ENCODE results near the gene RANBP3L. TPM values are rescaled to one million over a fixed set of nuclear protein-coding genes. Genes with fewer than 3 reads are reported as not detected.
A peak's percentile ranks its signal among the peaks of the same experiment; 100 is the strongest.

Gene RANBP3L
- total RNA-seq, 2 donors from 2014 or later, result 17.7 to 21.2 TPM

DNA sequence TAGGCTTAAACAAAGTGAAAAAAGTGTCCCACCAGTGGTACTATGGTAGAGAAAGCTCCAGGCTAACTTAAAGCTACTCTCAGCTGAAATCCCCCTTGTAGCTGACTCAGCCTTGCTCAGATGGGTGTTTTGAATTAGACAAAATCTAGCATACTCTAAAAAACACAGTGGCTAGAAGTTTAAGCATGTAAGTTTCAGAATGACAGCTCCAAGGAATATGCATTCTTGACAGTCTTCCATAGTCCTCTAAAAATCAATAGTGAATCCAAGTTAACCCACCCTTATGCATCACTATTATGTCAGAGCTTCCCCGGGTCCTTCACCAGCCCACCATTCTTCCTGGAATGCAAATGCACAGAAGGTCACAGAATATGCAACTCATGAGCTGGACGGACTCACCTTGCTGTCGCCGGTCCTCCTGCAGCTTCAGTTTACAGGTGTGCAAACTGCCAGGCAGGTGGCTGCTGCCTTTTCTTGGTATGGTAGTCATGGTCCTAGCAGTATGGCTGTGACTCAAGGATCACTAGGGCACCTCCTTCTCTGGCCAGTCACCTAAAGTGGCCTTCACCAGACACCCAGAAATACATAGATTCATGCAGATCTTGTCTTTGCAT, 668 bp downstream of the RANBP3L start:
- intact Hi-C loops (cut with DNase I), result loop anchor here (5.0 kb wide), 2 partner anchors 34 to 124 kb away; no protein-coding TSS in a partner anchor
- H3K27me3 ChIP-seq (replicated peaks; ENCODE audit: insufficient read depth), result no peaks in the 10 kb centered on the region
- H3K27ac ChIP-seq, result peak overlapping the region; percentile 77 to 84
- peak; percentile 19 for DNase-seq (ENCODE audit: low spot score)
- H3K36me3 ChIP-seq, result no peaks in the 10 kb centered on the region
- no peak for TF ChIP-seq POLR2AphosphoS5 (IDR thresholded peaks at IDR 0.05)
- TF ChIP-seq, protein P1, sequence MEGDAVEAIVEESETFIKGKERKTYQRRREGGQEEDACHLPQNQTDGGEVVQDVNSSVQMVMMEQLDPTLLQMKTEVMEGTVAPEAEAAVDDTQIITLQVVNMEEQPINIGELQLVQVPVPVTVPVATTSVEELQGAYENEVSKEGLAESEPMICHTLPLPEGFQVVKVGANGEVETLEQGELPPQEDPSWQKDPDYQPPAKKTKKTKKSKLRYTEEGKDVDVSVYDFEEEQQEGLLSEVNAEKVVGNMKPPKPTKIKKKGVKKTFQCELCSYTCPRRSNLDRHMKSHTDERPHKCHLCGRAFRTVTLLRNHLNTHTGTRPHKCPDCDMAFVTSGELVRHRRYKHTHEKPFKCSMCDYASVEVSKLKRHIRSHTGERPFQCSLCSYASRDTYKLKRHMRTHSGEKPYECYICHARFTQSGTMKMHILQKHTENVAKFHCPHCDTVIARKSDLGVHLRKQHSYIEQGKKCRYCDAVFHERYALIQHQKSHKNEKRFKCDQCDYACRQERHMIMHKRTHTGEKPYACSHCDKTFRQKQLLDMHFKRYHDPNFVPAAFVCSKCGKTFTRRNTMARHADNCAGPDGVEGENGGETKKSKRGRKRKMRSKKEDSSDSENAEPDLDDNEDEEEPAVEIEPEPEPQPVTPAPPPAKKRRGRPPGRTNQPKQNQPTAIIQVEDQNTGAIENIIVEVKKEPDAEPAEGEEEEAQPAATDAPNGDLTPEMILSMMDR (IDR thresholded peaks at IDR 0.05), result no peak
- no peak for TF ChIP-seq POLR2A (IDR thresholded peaks at IDR 0.05)
- no peaks in the 10 kb centered on the region for H3K4me1 ChIP-seq (replicated peaks)
- H3K9me3 ChIP-seq, result no peaks in the 10 kb centered on the region
- 14% methylated on average over 3 of the region's 4 CpGs for WGBS
- H3K4me3 ChIP-seq, result peak overlapping the region; percentile 19 to 35

DNA sequence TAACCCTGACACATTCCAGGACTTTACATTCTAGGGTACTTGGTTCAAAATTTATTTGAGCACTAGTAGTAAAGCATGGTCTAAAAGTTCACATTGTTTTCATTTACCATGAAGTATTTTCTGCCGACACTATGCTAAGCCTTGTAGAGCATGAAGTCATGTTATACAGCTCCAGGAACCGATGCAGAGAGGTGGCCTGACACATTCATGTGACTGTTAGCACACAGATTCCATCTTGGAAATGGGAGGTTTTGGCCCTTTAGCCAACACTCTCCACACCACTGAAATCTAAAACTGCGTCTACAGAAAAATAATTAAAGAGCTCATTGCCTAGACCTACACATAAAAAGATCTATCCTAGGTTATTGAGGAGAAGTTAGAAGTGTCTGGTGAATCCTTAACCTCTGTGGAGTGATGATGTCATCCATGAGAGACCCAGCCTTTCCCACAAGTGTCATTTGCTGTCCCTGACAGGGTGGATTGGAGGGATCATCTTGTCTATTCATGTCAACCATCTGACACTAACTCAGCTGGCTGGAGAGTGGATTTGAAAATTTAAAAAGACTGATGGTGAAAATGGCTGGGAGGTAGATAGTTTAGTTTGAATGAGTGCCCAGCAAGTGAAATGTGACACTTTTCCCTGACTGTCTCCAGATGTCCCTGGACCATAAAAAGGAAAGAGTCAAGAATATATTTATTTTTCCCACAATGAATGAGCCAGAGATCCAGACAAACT, 1.3 kb downstream of the RANBP3L start:
- H3K27ac ChIP-seq, result peak overlapping the region; percentile 77 to 84
- intact Hi-C loops (cut with DNase I), result loop anchor here (5.0 kb wide), 2 partner anchors 33 to 123 kb away; no protein-coding TSS in a partner anchor

DNA sequence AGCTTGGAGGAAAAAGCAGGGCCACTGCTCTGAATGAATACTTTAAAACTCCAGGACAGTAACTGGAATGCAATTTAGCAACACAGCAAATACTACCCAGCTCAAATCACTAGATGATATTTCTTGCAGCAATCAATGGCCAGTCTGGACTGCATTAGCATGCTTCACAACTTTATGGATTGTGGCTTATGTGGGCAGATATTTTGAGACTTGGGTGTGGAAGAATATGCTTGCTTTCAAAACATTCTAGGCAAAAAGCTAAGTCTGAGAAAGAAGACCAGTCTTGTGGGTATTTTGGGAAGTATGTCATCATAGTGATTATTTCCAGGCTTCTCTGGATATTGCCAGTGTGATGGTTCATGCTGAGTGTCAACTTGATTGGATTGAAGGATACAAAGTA, 3.1 kb downstream of the RANBP3L start:
- no peak overlapping the region for H3K4me3 ChIP-seq
- DNase-seq (ENCODE audit: low spot score), result no peak
- intact Hi-C loops (cut with DNase I), result no loop called here
- TF ChIP-seq POLR2AphosphoS5 (IDR thresholded peaks at IDR 0.05), result no peak
- TF ChIP-seq, protein P1 (IDR thresholded peaks at IDR 0.05), result no peak
- TF ChIP-seq POLR2A (IDR thresholded peaks at IDR 0.05), result no peak
- no peak overlapping the region for H3K27ac ChIP-seq
- H3K9me3 ChIP-seq, result no peaks in the 10 kb centered on the region
- no peaks in the 10 kb centered on the region for H3K27me3 ChIP-seq (replicated peaks; ENCODE audit: insufficient read depth)
- no peaks in the 10 kb centered on the region for H3K36me3 ChIP-seq
- no peaks in the 10 kb centered on the region for H3K4me1 ChIP-seq (replicated peaks)

More for the DNA sequence above, 1.3 kb downstream of the RANBP3L start:
- Histone ChIP-seq H3K4me3 (peak overlapping the region; percentile 19 to 35), H3K27me3 (replicated peaks; ENCODE audit: insufficient read depth) (no peaks in the 10 kb centered on the region), H3K4me1 (replicated peaks) (no peaks in the 10 kb centered on the region), H3K36me3 (no peaks in the 10 kb centered on the region), H3K9me3 (no peaks in the 10 kb centered on the region)
- peak; percentile 14 for DNase-seq (ENCODE audit: low spot score)
- TF ChIP-seq POLR2A (IDR thresholded peaks at IDR 0.05), result no peak
- TF ChIP-seq, protein P1 (IDR thresholded peaks at IDR 0.05), result no peak
- TF ChIP-seq POLR2AphosphoS5 (IDR thresholded peaks at IDR 0.05), result no peak
- WGBS, result 26% methylated on average over 3 of the region's 3 CpGs

DNA sequence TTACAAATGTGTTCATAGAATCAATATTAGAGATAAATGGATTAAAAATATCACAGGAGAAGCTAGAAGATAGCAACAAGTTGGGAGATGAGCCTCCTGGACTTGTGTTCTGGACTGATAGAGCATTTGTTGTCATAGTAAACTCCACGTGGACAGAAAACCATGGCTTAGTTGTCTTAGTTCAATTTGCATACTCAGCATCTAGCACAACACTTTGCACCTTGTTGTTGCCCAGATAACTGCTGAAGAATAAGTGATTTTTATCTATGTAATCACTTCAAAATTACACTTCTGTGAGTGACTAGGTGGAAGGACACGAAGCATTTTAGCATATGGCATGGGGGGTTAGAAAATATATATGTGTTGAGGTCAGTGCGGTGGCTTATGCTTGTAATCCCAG, 4.0 kb downstream of the RANBP3L start:
- Histone ChIP-seq H3K27me3 (replicated peaks; ENCODE audit: insufficient read depth) (no peaks in the 10 kb centered on the region), H3K36me3 (no peaks in the 10 kb centered on the region), H3K4me1 (replicated peaks) (no peaks in the 10 kb centered on the region), H3K4me3 (no peak overlapping the region), H3K9me3 (no peaks in the 10 kb centered on the region), H3K27ac (no peak overlapping the region)
- DNase-seq (ENCODE audit: low spot score), result no peak
- TF ChIP-seq, protein P1 (IDR thresholded peaks at IDR 0.05), result no peak
- no peak for TF ChIP-seq POLR2AphosphoS5 (IDR thresholded peaks at IDR 0.05)
- no peak for TF ChIP-seq POLR2A (IDR thresholded peaks at IDR 0.05)
- WGBS, result 88% methylated on average over 3 of the region's 3 CpGs
- intact Hi-C loops (cut with DNase I), result no loop called here

All from prostate gland (tissue), 2 donors.